Astrocyte of the cerebellum (primary cell): ENCODE data around the gene PALMD.
A peak's percentile ranks its signal among the peaks of the same experiment; 100 is the strongest.

Experiments used
- DNase-seq: peaks from one replicate; pipeline ENCODE4 v3.0.0-alpha.2; 2011; ENCODE audit warnings: low read depth
- H3K4me3 ChIP-seq: 2 replicates; pipeline ENCODE4 v1.5.1; 2011; ENCODE audit warnings: mild to moderate bottlenecking, low read depth, low read length, moderate library complexity
- CTCF ChIP-seq: IDR thresholded peaks from 2 replicates; pipeline ENCODE4 v1.5.1; 2012; ENCODE audit warnings: low read length, low read depth, moderate library complexity, mild to moderate bottlenecking; ENCODE audit errors: missing control alignments
- in situ Hi-C: cut with HindIII; loops from 2 replicates; pipeline ENCODE4 v1.10.0; 2017; ENCODE audit warnings: low sequenced_read_pairs

Gene PALMD

GRCh38 chr1:99682291-99682751 is 36.4 kb downstream of the PALMD start:
- no peak for TF ChIP-seq CTCF
- DNase-seq: peak; percentile 24
- no peak overlapping the region for H3K4me3 ChIP-seq
- in situ Hi-C loops: loop anchor here (25.0 kb wide), 1 partner anchor 870 kb away; no protein-coding TSS in a partner anchor

- in situ Hi-C loops: loop anchor here (25.0 kb wide), 1 partner anchor 873 kb away; no protein-coding TSS in a partner anchor
- H3K4me3 ChIP-seq: no peak overlapping the region
- peak; percentile 63 for DNase-seq
- TF ChIP-seq CTCF: peak; percentile 57
These were observed 39.7 kb downstream of the PALMD start for GRCh38 chr1:99685516-99686180.

GRCh38 chr1:99691175-99691574 is 45.3 kb downstream of the PALMD start:
- no peak overlapping the region for H3K4me3 ChIP-seq
- TF ChIP-seq CTCF: no peak
- in situ Hi-C loops: loop anchor here (25.0 kb wide), 1 partner anchor 879 kb away; no protein-coding TSS in a partner anchor
- DNase-seq: no peak

GRCh38 chr1:99696616-99697015 is 50.7 kb downstream of the PALMD start:
- H3K4me3 ChIP-seq: no peak overlapping the region
- in situ Hi-C loops: loop anchor here (25.0 kb wide), 1 partner anchor 884 kb away; no protein-coding TSS in a partner anchor
- TF ChIP-seq CTCF: no peak
- DNase-seq: no peak

GRCh38 chr1:99697580-99697979 is 51.7 kb downstream of the PALMD start:
- no peak overlapping the region for H3K4me3 ChIP-seq
- TF ChIP-seq CTCF: no peak
- DNase-seq: no peak
- in situ Hi-C loops: loop anchor here (25.0 kb wide), 1 partner anchor 885 kb away; no protein-coding TSS in a partner anchor

GRCh38 chr1:99700020-99700419 is 54.1 kb downstream of the PALMD start:
- no peak overlapping the region for H3K4me3 ChIP-seq
- DNase-seq: no peak
- no peak for TF ChIP-seq CTCF
- in situ Hi-C loops: no loop called here
